SK-N-SH (cell line): ENCODE results near the gene LMO7. TPM values are rescaled to one million over a fixed set of nuclear protein-coding genes. Genes with fewer than 3 reads are reported as not detected.

Experiments
- polyA plus RNA-seq, 3 experiments: library from polyadenylated mRNA; depleted of rRNA; stranded (reverse); fragments of >200 nt; gene quantifications; 2 replicates each; pipeline ENCODE4 v1.2.3, GENCODE V29; 2012

LMO7 gene
- polyA plus RNA-seq, 1 of the 3 experiments (the other 2 are of a cell fraction) = 83.6 TPM

Other genes starting within 250 kb of the LMO7 start
- 8.8 and 10.4 TPM in 2 replicates for gene TBC1D4, start 154.2 kb upstream of the LMO7 start, polyA plus RNA-seq (2012; rRNA removed)
- gene COMMD6, start 98.5 kb upstream of the LMO7 start, polyA plus RNA-seq (2012; rRNA removed) = 73.7 and 76.9 TPM in 2 replicates
- 28.2 and 28.8 TPM in 2 replicates for gene UCHL3, start 86.5 kb upstream of the LMO7 start, polyA plus RNA-seq (2012; rRNA removed)